GM19395 (cell line): ENCODE measurements around the gene LCNL1.
"Not testable (repeated sequence)": the region's sequence is repeated elsewhere in the genome, so short reads cannot be mapped to it uniquely, and the experiment has no call there.

ENCODE experiments used
- ATAC-seq: cut with Tn5 transposase; IDR thresholded peaks from one replicate; pipeline ENCODE4 v1.9.1; 2021; ENCODE audit warnings: mild to moderate bottlenecking, moderate library complexity; ENCODE audit not compliant: unreplicated experiment

Gene LCNL1

GRCh38 chr9:137021979-137022661 is 39.3 kb downstream of the LCNL1 start:
- ATAC-seq = no peak

DNA sequence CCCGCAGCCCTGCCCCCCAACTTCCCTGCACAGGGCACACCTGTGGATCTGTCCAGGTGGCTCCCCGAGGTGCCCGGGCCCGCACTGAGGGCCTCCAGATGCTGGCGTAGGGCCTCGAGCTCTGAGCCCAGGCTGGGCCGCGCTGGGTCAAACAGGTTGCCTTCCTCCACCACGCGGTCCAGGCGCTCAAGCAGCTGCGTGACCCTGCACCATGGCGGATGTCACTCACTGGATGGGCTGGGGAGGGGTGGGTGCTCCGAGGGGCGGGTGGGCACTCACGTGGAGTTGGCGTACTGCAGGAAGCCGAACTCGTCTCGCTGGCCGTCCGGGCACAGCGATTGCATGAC is 39.8 kb downstream of the LCNL1 start:
- ATAC-seq = no peak

- ATAC-seq = no peak
Observed at GRCh38 chr9:137023157-137023556, 40.4 kb downstream of the LCNL1 start.

GRCh38 chr9:137023583-137023991 is 40.8 kb downstream of the LCNL1 start:
- no peak for ATAC-seq

DNA sequence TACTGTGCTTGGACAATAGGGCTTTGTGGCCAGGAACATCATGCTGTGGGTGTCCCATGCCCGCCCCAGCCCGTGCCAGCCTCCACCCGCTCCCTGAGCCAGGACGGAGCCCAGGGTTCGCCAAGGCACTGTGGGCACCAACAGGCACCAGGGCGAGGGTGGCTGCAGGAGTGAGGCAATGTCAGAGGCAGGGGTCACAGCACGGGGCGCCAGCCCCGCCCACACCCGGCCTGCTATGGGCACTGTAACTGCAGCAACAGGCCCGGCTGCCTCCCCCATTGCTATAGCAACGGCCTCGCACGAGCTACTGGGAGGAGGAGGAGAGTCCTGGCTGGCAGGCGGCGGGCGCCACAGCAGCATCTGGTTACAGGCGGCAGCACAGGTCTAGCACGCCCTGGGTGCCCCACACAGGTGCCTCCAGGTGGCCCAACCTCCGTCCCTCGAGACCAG is 42.7 kb downstream of the LCNL1 start:
- no peak for ATAC-seq

DNA sequence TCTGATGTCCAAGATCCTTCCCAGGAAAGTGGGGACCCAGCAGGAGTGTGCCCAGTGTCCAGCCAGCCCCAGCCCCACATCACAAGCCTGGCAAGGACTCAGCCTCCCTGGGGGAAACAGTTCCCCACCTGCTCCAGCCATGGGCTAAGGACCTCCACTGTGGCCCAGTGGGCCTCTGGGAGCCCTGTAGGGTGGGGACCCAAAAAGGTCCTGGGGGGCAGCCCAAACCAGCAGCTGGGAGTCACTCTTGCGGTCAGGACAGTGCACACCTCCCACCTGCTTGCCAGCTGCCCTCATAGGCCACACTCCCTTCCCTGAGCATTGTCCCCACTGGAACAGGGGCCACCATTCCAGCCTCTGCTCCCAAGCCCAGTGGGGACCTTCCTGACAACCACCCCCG is 43.6 kb downstream of the LCNL1 start:
- ATAC-seq = no peak

GRCh38 chr9:137026828-137027227 is 44.0 kb downstream of the LCNL1 start:
- no peak for ATAC-seq

DNA sequence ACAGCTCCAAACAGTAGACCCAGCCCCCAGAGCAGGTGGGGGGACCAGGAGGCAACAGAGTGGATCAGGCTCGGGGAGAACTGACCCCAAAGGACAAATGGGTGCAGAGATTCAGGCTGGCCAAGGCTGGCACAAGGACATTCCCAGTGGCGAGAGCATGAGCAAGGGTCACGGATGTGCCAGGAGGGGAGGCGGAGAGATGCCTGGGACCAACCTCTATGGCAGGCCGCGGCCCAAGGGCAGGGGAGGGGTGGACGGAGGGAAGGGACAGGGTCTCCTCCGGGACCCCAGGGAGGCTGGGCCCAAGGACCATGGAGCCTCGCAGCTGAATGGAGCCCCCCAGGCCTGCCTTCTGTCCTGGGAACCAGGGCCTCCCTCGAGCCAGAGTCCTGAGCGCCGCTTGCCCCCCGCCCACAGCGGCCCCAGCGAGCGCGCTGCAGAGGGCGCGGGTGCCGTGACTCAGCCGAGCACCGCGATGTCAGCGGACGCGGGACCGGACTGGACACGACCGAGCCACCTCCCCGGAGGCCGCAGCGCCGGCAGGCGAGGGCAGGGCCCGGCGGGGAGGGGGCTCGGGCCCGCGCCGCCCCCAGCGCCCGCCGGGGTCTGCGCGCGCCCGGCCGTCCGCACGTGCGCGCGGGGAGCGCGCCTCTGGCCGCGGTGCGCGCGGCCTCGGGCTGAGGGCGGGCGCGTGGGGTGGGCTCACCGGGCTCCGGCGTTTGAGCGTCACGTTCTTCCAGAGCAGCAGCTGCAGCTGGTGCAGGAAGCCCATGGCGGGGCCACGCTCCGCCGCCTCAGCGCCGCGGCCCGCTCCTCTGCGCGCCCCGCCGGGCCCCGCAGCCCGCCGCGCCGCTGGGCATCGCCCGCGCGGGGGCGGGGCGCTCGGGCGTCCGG is 44.8 kb downstream of the LCNL1 start, which contains the start of gene ABCA2:
Gene ABCA2 (minus strand): TSS at position 869 of the 894 bp plus-strand sequence. CDS start 97 bp downstream, at position 772.
- no peak for ATAC-seq

- ATAC-seq = no peak
Observed at GRCh38 chr9:137028263-137029057, 45.7 kb downstream of the LCNL1 start.

- peak; percentile 53 for ATAC-seq
Observed at GRCh38 chr9:137029058-137029936, 46.5 kb downstream of the LCNL1 start.

DNA sequence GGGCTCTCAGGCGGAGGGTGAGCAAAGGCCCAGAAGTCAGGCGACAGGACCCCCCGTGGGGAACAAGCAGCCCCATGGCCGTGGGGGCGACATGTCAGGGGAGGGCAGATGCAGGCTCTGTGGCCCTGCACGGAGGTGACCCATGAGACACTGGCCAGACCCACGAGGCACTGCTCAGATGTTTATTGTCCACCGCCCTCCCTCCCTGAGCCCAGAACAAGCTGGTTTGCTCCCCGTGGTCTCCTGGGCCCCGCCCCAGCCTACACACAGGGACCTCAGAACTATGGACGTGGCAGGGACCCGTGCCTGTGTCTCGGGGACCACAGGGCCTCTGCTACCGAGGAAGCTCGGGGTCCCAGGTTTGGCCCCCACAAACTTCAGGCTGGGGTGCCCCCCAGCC is 47.2 kb downstream of the LCNL1 start:
- no peak for ATAC-seq

DNA sequence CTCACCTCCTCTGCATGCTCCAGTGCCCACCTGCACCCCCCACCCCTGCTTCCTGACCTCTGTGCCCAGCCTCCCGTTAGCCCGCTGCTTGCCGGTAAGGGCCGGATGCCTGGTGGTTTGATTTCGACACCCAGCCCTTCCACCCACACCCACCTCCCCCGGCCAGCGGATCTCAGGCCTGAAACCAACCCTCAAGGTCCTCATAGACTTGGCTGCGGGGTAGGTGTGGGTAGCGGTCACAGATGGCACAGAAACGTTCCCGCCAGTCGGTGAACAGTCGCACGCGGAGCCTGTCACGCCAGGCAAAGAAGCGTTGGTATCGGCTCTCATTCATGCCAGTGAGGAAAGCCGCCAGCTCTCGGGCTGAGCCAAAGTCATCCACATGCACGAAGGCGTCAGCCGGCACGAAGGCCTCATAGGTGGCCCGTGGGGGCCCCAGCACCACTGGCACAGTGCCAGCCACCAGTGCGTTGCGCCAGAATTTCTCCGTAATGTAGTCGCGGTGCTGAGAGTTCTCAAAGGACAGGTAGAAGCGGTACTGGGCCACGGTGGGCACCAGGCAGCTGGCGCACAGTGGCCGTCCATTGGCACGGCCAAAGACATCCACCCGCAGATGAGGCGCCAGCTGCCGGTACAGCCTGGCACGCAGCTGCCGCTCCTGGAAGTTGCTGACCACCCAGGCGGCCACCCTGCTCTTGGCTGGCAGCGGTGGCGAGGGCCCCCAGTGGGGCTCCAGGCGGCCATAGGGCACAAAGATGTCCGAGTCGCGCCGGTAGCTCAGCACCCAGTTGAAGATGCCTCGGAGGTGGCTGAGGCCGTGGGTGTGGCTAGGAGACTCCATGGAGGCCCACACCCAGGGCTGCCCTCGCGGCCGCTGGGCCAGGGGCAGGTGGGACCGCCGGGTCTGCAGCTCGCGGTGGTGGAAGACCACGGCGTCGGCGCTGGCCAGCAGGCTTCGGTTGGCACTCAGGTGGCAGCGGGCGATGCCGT is 48.0 kb downstream of the LCNL1 start:
- no peak for ATAC-seq

GRCh38 chr9:137031904-137032640 is 49.3 kb downstream of the LCNL1 start, which contains the start of gene FUT7:
FUT7 (minus strand) TSS chr9:137032088; CDS start chr9:137031991, 97 bp downstream.
- ATAC-seq = no peak

DNA sequence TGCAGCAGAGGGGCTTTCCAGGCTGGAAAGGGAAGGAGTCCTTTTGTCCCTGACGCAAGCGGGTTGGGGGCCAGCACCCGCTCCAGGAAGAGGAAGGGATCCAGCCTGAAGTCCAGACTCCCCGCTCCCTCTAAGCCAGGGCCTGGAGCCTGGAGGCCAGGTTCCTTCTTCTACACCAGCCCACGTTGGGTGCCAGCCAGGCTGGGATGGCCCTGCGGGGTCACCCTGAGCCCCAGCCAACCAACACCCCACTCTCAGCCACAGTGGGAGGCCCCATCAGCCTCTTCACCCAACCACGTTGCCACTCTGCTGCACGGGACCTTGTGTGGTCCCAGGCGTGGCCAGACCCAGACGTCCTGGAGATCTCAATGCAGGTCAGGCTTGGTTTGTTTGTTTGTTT is 50.1 kb downstream of the LCNL1 start:
- ATAC-seq = no peak

- not testable (repeated sequence) for ATAC-seq
Observed at GRCh38 chr9:137033481-137033880, 50.7 kb downstream of the LCNL1 start.

DNA sequence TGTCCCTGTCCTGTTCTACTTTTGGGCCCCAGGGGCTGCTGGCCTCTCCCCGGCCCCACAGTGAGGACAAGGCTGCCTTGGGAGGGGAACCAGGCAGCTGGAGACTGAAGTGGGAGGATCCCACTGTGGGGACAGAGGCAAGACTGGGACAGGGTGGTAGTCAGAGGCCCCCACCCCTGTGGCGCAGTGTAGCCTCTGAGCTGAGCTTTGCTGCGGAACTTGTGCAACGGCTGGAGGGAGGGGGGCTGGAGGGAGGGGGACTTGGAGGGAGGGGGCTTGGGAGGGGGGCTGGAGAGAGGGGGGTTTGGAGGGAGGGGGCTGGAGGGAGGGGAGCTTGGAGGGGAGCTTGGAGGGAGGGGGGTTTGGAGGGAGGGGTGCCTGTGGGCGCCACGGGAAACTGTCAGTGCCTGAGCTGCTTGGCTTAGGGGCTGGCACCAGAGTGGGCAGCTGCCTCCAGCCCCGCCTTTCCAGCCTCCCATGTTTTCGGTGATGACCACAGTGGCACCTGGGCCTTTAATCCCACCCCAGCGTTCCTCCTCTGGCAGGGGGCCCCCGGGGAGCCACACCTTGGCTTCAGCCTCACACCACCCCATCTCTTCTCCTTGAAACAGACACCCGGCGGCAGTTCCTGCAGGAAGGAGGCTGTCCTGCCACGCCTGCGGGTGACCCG is 51.4 kb downstream of the LCNL1 start:
- ATAC-seq = no peak

DNA sequence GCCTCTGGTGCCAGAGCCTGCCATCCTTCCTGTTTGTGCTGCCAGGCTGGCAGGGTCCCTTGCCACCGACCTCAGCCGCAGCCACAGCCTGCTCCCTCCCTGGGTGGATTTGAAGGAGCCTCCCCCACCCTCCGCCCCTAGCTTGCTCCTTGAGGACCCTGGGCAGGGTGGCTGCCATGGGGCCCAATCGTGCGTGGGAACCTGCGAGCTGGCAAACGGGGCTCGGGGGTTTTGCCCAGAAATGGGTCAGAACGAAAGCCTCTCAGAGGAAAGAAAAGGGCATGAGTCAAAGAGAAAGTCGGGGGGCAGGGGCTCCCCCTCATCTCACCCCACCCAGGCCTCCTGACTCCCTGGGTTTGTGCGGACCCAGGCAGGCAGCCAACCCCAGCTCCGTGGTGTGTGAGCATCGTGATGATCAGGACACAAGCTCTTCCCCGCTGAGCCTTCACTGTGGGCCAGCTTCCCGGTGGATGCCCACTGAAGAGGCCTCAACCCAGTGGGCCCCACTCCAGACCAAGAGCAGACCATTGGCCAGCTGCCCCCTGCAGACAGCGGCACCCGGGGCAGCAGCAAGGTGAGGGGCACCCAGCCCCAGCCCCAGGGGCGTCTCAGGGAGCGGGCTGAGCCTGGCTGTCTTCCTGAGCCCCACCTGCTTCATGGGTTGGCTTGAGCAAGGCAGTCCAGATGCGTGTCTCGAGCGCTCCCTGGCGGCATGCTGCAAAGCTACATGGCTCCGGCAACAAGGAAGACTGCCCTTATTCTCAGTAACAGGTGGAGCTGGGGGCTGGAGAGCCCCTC is 52.1 kb downstream of the LCNL1 start:
- ATAC-seq = no peak
